ENCODE results near the gene LHX3.
A peak's percentile ranks its signal among the peaks of the same experiment; 100 is the strongest.

LHX3 gene

GRCh38 chr9:136244122-136244968 is 39.4 kb upstream of the LHX3 start:
- no peaks in the 10 kb centered on the region for H3K9me3 ChIP-seq (replicated peaks in 1 of 2; ENCODE audit: control insufficient read depth in 2 of 2, insufficient read depth in 1 of 2, low read depth in 1 of 2, low read length in 2 of 2)
- H3K36me3 ChIP-seq (replicated peaks in 1 of 2; ENCODE audit: control insufficient read depth in 2 of 2, insufficient read depth in 2 of 2, low read length in 2 of 2), result peaks cover 7 to 10% of the 10 kb centered on the region in 2 donors
- no peak overlapping the region for H4K91ac ChIP-seq (ENCODE audit: low read depth, low read length, poor library complexity)
- peak overlapping the region; percentile 72 for H3K4me2 ChIP-seq (ENCODE audit: insufficient read depth, low read length, poor library complexity, severe bottlenecking)
- no peak for DNase-seq (ENCODE audit: low spot score)
- H3K23ac ChIP-seq (ENCODE audit: low read depth, low read length, poor library complexity), result no peak overlapping the region
- no peak overlapping the region for H3K9ac ChIP-seq (ENCODE audit: low read depth, low read length, poor library complexity)
- peaks cover 9% of the 10 kb centered on the region for H3K79me1 ChIP-seq (ENCODE audit: low read depth, low read length)
- H3K27me3 ChIP-seq (ENCODE audit: control insufficient read depth in 3 of 3, insufficient read depth in 3 of 3, low read depth in 1 of 3, low read length in 3 of 3), result peaks cover 0 to 29% (median 0%) of the 10 kb centered on the region in 3 experiments
- no peak overlapping the region for H2BK5ac ChIP-seq (ENCODE audit: low read length)
- no peak overlapping the region for H3K14ac ChIP-seq (ENCODE audit: low read length)
- no peak overlapping the region for H2BK120ac ChIP-seq (ENCODE audit: low read depth, low read length)
- H3K27ac ChIP-seq (replicated peaks; ENCODE audit: low read length), result no peak overlapping the region
- H3K4me3 ChIP-seq (ENCODE audit: low read length in 2 of 2), result peak overlapping the region; percentile 87 to 94
- WGBS, 2 donors (ENCODE audit: extremely low coverage in 2 of 2, insufficient read length in 2 of 2, insufficient replicate concordance in 1 of 2), result no CpG with 5 or more reads among the region's 11 CpGs
- H2BK15ac ChIP-seq (ENCODE audit: low read length), result no peak overlapping the region
- no peak overlapping the region for H2AK5ac ChIP-seq (ENCODE audit: low read depth, low read length)
- no peak overlapping the region for H2BK12ac ChIP-seq (ENCODE audit: low read length)
- H3K18ac ChIP-seq (ENCODE audit: low read length), result no peak overlapping the region
- H3K4ac ChIP-seq (ENCODE audit: low read length), result no peak overlapping the region
- peaks cover 8 to 21% of the 10 kb centered on the region in 2 donors for H3K4me1 ChIP-seq (ENCODE audit: control insufficient read depth in 2 of 2, insufficient read depth in 1 of 2, low read depth in 1 of 2, low read length in 2 of 2)
- peak overlapping the region; percentile 87 for H2AFZ ChIP-seq (ENCODE audit: low read length)
- H4K8ac ChIP-seq (ENCODE audit: low read depth, low read length), result no peak overlapping the region

- Histone ChIP-seq H3K27ac (replicated peaks; ENCODE audit: low read length) (no peak overlapping the region), H3K79me1 (ENCODE audit: low read depth, low read length) (peaks cover 11% of the 10 kb centered on the region), H3K9me3 (replicated peaks in 1 of 2; ENCODE audit: control insufficient read depth in 2 of 2, insufficient read depth in 1 of 2, low read depth in 1 of 2, low read length in 2 of 2) (no peaks in the 10 kb centered on the region), H3K4me3 (ENCODE audit: low read length in 2 of 2) (peak overlapping the region in 1 of 2 donors; percentile 87), H4K8ac (ENCODE audit: low read depth, low read length) (no peak overlapping the region), H3K4me2 (ENCODE audit: insufficient read depth, low read length, poor library complexity, severe bottlenecking) (no peak overlapping the region), H2BK5ac (ENCODE audit: low read length) (no peak overlapping the region), H2AFZ (ENCODE audit: low read length) (no peak overlapping the region), H2BK12ac (ENCODE audit: low read length) (no peak overlapping the region), H3K36me3 (replicated peaks in 1 of 2; ENCODE audit: control insufficient read depth in 2 of 2, insufficient read depth in 2 of 2, low read length in 2 of 2) (peaks cover 7 to 10% of the 10 kb centered on the region in 2 donors), H3K18ac (ENCODE audit: low read length) (no peak overlapping the region), H3K4me1 (ENCODE audit: control insufficient read depth in 2 of 2, insufficient read depth in 1 of 2, low read depth in 1 of 2, low read length in 2 of 2) (peaks cover 8 to 21% of the 10 kb centered on the region in 2 donors), H3K27me3 (ENCODE audit: control insufficient read depth in 3 of 3, insufficient read depth in 3 of 3, low read depth in 1 of 3, low read length in 3 of 3) (peaks cover 0 to 22% (median 0%) of the 10 kb centered on the region in 3 experiments), H3K9ac (ENCODE audit: low read depth, low read length, poor library complexity) (no peak overlapping the region), H3K14ac (ENCODE audit: low read length) (no peak overlapping the region), H2AK5ac (ENCODE audit: low read depth, low read length) (no peak overlapping the region), H4K91ac (ENCODE audit: low read depth, low read length, poor library complexity) (no peak overlapping the region), H2BK15ac (ENCODE audit: low read length) (no peak overlapping the region), H3K23ac (ENCODE audit: low read depth, low read length, poor library complexity) (no peak overlapping the region), H3K4ac (ENCODE audit: low read length) (no peak overlapping the region), H2BK120ac (ENCODE audit: low read depth, low read length) (no peak overlapping the region)
- DNase-seq (ENCODE audit: low spot score), result no peak
- WGBS, 2 donors (ENCODE audit: extremely low coverage in 2 of 2, insufficient read length in 2 of 2, insufficient replicate concordance in 1 of 2), result no CpG with 5 or more reads among the region's 4 CpGs
Measured at GRCh38 chr9:136243631-136244030, 38.7 kb upstream of the LHX3 start.

- Histone ChIP-seq H3K14ac (ENCODE audit: low read length) (no peak overlapping the region), H2BK15ac (ENCODE audit: low read length) (no peak overlapping the region), H3K27ac (replicated peaks; ENCODE audit: low read length) (no peak overlapping the region), H2BK5ac (ENCODE audit: low read length) (no peak overlapping the region), H3K4me1 (ENCODE audit: control insufficient read depth in 2 of 2, insufficient read depth in 1 of 2, low read depth in 1 of 2, low read length in 2 of 2) (peaks cover 8 to 21% of the 10 kb centered on the region in 2 donors), H2AK5ac (ENCODE audit: low read depth, low read length) (no peak overlapping the region), H3K18ac (ENCODE audit: low read length) (no peak overlapping the region), H3K4me3 (ENCODE audit: low read length in 2 of 2) (no peak overlapping the region), H4K91ac (ENCODE audit: low read depth, low read length, poor library complexity) (no peak overlapping the region), H3K4me2 (ENCODE audit: insufficient read depth, low read length, poor library complexity, severe bottlenecking) (no peak overlapping the region), H3K23ac (ENCODE audit: low read depth, low read length, poor library complexity) (no peak overlapping the region), H2AFZ (ENCODE audit: low read length) (no peak overlapping the region), H4K8ac (ENCODE audit: low read depth, low read length) (no peak overlapping the region), H3K79me1 (ENCODE audit: low read depth, low read length) (peaks cover 16% of the 10 kb centered on the region), H3K4ac (ENCODE audit: low read length) (no peak overlapping the region), H3K9me3 (replicated peaks in 1 of 2; ENCODE audit: control insufficient read depth in 2 of 2, insufficient read depth in 1 of 2, low read depth in 1 of 2, low read length in 2 of 2) (no peaks in the 10 kb centered on the region), H3K27me3 (ENCODE audit: control insufficient read depth in 3 of 3, insufficient read depth in 3 of 3, low read depth in 1 of 3, low read length in 3 of 3) (peaks cover 0 to 16% (median 0%) of the 10 kb centered on the region in 3 experiments), H2BK120ac (ENCODE audit: low read depth, low read length) (no peak overlapping the region), H3K36me3 (replicated peaks in 1 of 2; ENCODE audit: control insufficient read depth in 2 of 2, insufficient read depth in 2 of 2, low read length in 2 of 2) (peaks cover 7 to 12% of the 10 kb centered on the region in 2 donors), H3K9ac (ENCODE audit: low read depth, low read length, poor library complexity) (peak overlapping the region; percentile 30), H2BK12ac (ENCODE audit: low read length) (no peak overlapping the region)
- WGBS, 2 donors (ENCODE audit: extremely low coverage in 2 of 2, insufficient read length in 2 of 2, insufficient replicate concordance in 1 of 2), result no CpG with 5 or more reads among the region's 6 CpGs
- no peak for DNase-seq (ENCODE audit: low spot score)
Measured at GRCh38 chr9:136242918-136243525, 38.1 kb upstream of the LHX3 start.

- no peaks in the 10 kb centered on the region for H3K9me3 ChIP-seq (replicated peaks in 1 of 2; ENCODE audit: control insufficient read depth in 2 of 2, insufficient read depth in 1 of 2, low read depth in 1 of 2, low read length in 2 of 2)
- no peak overlapping the region for H2AFZ ChIP-seq (ENCODE audit: low read length)
- H4K91ac ChIP-seq (ENCODE audit: low read depth, low read length, poor library complexity), result no peak overlapping the region
- DNase-seq (ENCODE audit: low spot score), result no peak
- H3K23ac ChIP-seq (ENCODE audit: low read depth, low read length, poor library complexity), result no peak overlapping the region
- peaks cover 7 to 16% of the 10 kb centered on the region in 2 donors for H3K36me3 ChIP-seq (replicated peaks in 1 of 2; ENCODE audit: control insufficient read depth in 2 of 2, insufficient read depth in 2 of 2, low read length in 2 of 2)
- no peak overlapping the region for H3K27ac ChIP-seq (replicated peaks; ENCODE audit: low read length)
- H3K4me1 ChIP-seq (ENCODE audit: control insufficient read depth in 2 of 2, insufficient read depth in 1 of 2, low read depth in 1 of 2, low read length in 2 of 2), result peaks cover 6 to 21% of the 10 kb centered on the region in 2 donors
- peak overlapping the region; percentile 32 for H3K9ac ChIP-seq (ENCODE audit: low read depth, low read length, poor library complexity)
- peaks cover 0 to 11% (median 0%) of the 10 kb centered on the region in 3 experiments for H3K27me3 ChIP-seq (ENCODE audit: control insufficient read depth in 3 of 3, insufficient read depth in 3 of 3, low read depth in 1 of 3, low read length in 3 of 3)
- H2BK120ac ChIP-seq (ENCODE audit: low read depth, low read length), result no peak overlapping the region
- peaks cover 16% of the 10 kb centered on the region for H3K79me1 ChIP-seq (ENCODE audit: low read depth, low read length)
- H3K14ac ChIP-seq (ENCODE audit: low read length), result no peak overlapping the region
- H2BK5ac ChIP-seq (ENCODE audit: low read length), result no peak overlapping the region
- H3K4ac ChIP-seq (ENCODE audit: low read length), result no peak overlapping the region
- no peak overlapping the region for H4K8ac ChIP-seq (ENCODE audit: low read depth, low read length)
- no peak overlapping the region for H2BK15ac ChIP-seq (ENCODE audit: low read length)
- no peak overlapping the region for H3K4me2 ChIP-seq (ENCODE audit: insufficient read depth, low read length, poor library complexity, severe bottlenecking)
- no peak overlapping the region for H2BK12ac ChIP-seq (ENCODE audit: low read length)
- no CpG with 5 or more reads among the region's 8 CpGs for whole genome bisulfite sequencing, 2 donors (ENCODE audit: extremely low coverage in 2 of 2, insufficient read length in 2 of 2, insufficient replicate concordance in 1 of 2)
- no peak overlapping the region for H3K18ac ChIP-seq (ENCODE audit: low read length)
- H2AK5ac ChIP-seq (ENCODE audit: low read depth, low read length), result no peak overlapping the region
- H3K4me3 ChIP-seq (ENCODE audit: low read length in 2 of 2), result no peak overlapping the region
Measured at GRCh38 chr9:136242248-136242647, 37.3 kb upstream of the LHX3 start.
